LNCaP clone FGC (cell line): ENCODE measurements around the gene KRTAP10-4.

ENCODE experiments used
- DNase-seq: peaks from one replicate; pipeline ENCODE4 v3.0.0-alpha.2; 2011; ENCODE audit warnings: low read depth
- H3K4me3 ChIP-seq: 2 replicates; pipeline ENCODE4 v1.5.1; 2011; ENCODE audit warnings: mild to moderate bottlenecking, low read depth, low read length, control low read depth
- CTCF ChIP-seq: IDR thresholded peaks from 2 replicates; pipeline ENCODE4 v1.5.1; 2012; ENCODE audit warnings: mild to moderate bottlenecking; ENCODE audit not compliant: control insufficient read depth, insufficient read depth; ENCODE audit errors: extremely low read depth

The KRTAP10-4 gene

GRCh38 chr21:44531606-44532564, 41.6 kb upstream of the KRTAP10-4 start:
- no peak for TF ChIP-seq CTCF
- DNase-seq, result no peak
- H3K4me3 ChIP-seq, result no peak overlapping the region

- TF ChIP-seq CTCF, result no peak
- no peak overlapping the region for H3K4me3 ChIP-seq
- DNase-seq, result no peak
These were observed 40.8 kb upstream of the KRTAP10-4 start for GRCh38 chr21:44532712-44533111.

- no peak for TF ChIP-seq CTCF
- H3K4me3 ChIP-seq, result no peak overlapping the region
- DNase-seq, result no peak
These were observed 40.2 kb upstream of the KRTAP10-4 start for GRCh38 chr21:44533121-44533890.

- no peak for DNase-seq
- no peak for TF ChIP-seq CTCF
- H3K4me3 ChIP-seq, result no peak overlapping the region
These were observed 39.5 kb upstream of the KRTAP10-4 start for GRCh38 chr21:44533891-44534627.

GRCh38 chr21:44534688-44535087, 38.8 kb upstream of the KRTAP10-4 start:
- DNase-seq, result no peak
- H3K4me3 ChIP-seq, result no peak overlapping the region
- no peak for TF ChIP-seq CTCF

GRCh38 chr21:44535963-44536362, 37.6 kb upstream of the KRTAP10-4 start:
- no peak overlapping the region for H3K4me3 ChIP-seq

More at GRCh38 chr21:44535963-44536362, 37.6 kb upstream of the KRTAP10-4 start:
- DNase-seq, result no peak
- TF ChIP-seq CTCF, result no peak
